Kidney tubule cell (primary cell): ENCODE results near the gene ZMAT5.
A peak's percentile ranks its signal among the peaks of the same experiment; 100 is the strongest.
"Not testable (repeated sequence)": the region's sequence is repeated elsewhere in the genome, so short reads cannot be mapped to it uniquely, and the experiment has no call there.

Experiments
- DNase-seq: peaks from one replicate; pipeline ENCODE4 v3.0.0-alpha.2; 2018; ENCODE audit warnings: low spot score

The ZMAT5 gene

GRCh38 chr22:29786031-29786430 is 19.2 kb upstream of the ZMAT5 start:
- DNase-seq: no peak

- DNase-seq: no peak
Measured at GRCh38 chr22:29784451-29785361, 17.9 kb upstream of the ZMAT5 start.

- peak; percentile 69 for DNase-seq
Measured at GRCh38 chr22:29782061-29782845, 15.4 kb upstream of the ZMAT5 start.

GRCh38 chr22:29780748-29781676 is 14.2 kb upstream of the ZMAT5 start:
- peak; percentile 95 for DNase-seq

- no peak for DNase-seq
Measured at GRCh38 chr22:29780220-29780619, 13.4 kb upstream of the ZMAT5 start.

GRCh38 chr22:29773233-29773632 is 6.4 kb upstream of the ZMAT5 start:
- DNase-seq: peak; percentile 82

- DNase-seq: peak; percentile 41
Measured at GRCh38 chr22:29772170-29772641, 5.4 kb upstream of the ZMAT5 start.

- DNase-seq: no peak
Measured at GRCh38 chr22:29769723-29770321, 3.0 kb upstream of the ZMAT5 start.

GRCh38 chr22:29768052-29768693 is 1.4 kb upstream of the ZMAT5 start:
- peak; percentile 24 for DNase-seq

- DNase-seq: peak; percentile 91
Measured at GRCh38 chr22:29767171-29768051, 604 bp upstream of the ZMAT5 start, which contains the start of gene UQCR10. Gene UQCR10 (plus strand): TSS chr22:29767369. CDS start chr22:29767399, 30 bp downstream.

GRCh38 chr22:29765905-29766631 is 739 bp downstream of the ZMAT5 start:
- no peak for DNase-seq

- no peak for DNase-seq
Measured at GRCh38 chr22:29762263-29762662, 4.5 kb downstream of the ZMAT5 start.

- no peak for DNase-seq
Measured at GRCh38 chr22:29758959-29759358, 7.8 kb downstream of the ZMAT5 start.

- DNase-seq: no peak
Measured at GRCh38 chr22:29758068-29758622, 8.7 kb downstream of the ZMAT5 start.

- no peak for DNase-seq
Measured at GRCh38 chr22:29757096-29757495, 9.7 kb downstream of the ZMAT5 start.

GRCh38 chr22:29756341-29756740 is 10.5 kb downstream of the ZMAT5 start:
- DNase-seq: no peak

GRCh38 chr22:29755889-29756288 is 10.9 kb downstream of the ZMAT5 start:
- DNase-seq: no peak

GRCh38 chr22:29754658-29755395 is 12.0 kb downstream of the ZMAT5 start:
- not testable (repeated sequence) for DNase-seq
